Activated naive CD8-positive, alpha-beta T cell treated with anti-CD3 and anti-CD28 coated beads, Interleukin-2, amount 50 U/mL, for 16 hours (primary cell): ENCODE results near the gene INSRR.

ENCODE experiments used
- DNase-seq: peaks from one replicate; pipeline ENCODE4 v3.0.0-alpha.2; 2020; ENCODE audit warnings: low read depth, low spot score

The INSRR gene

GRCh38 chr1:156832434-156832833 lies 26.5 kb downstream of the INSRR start:
- DNase-seq: no peak

- DNase-seq: no peak
Observed at GRCh38 chr1:156828400-156829124, 30.4 kb downstream of the INSRR start.

- no peak for DNase-seq
Observed at GRCh38 chr1:156826630-156827029, 32.3 kb downstream of the INSRR start.

GRCh38 chr1:156823210-156823790 lies 35.6 kb downstream of the INSRR start:
- no peak for DNase-seq

GRCh38 chr1:156822680-156823079 lies 36.2 kb downstream of the INSRR start:
- no peak for DNase-seq

- DNase-seq: no peak
Observed at GRCh38 chr1:156821801-156822200, 37.1 kb downstream of the INSRR start.

- peak; percentile 89 for DNase-seq
Observed at GRCh38 chr1:156816561-156817328, 42.2 kb downstream of the INSRR start, which contains the start of gene SH2D2A. SH2D2A (minus strand) TSS chr1:156816848; CDS start chr1:156816708, 140 bp downstream.

GRCh38 chr1:156815961-156816422 lies 42.9 kb downstream of the INSRR start:
- DNase-seq: no peak

GRCh38 chr1:156815307-156815826 lies 43.5 kb downstream of the INSRR start:
- no peak for DNase-seq

GRCh38 chr1:156814571-156815260 lies 44.2 kb downstream of the INSRR start:
- DNase-seq: no peak

GRCh38 chr1:156813750-156814570 lies 45.0 kb downstream of the INSRR start:
- DNase-seq: peak; percentile 43

- no peak for DNase-seq
Observed at GRCh38 chr1:156813298-156813697, 45.6 kb downstream of the INSRR start.

GRCh38 chr1:156812293-156812990 lies 46.5 kb downstream of the INSRR start:
- no peak for DNase-seq

GRCh38 chr1:156811168-156811567 lies 47.7 kb downstream of the INSRR start:
- no peak for DNase-seq

GRCh38 chr1:156809711-156810366 lies 49.1 kb downstream of the INSRR start:
- DNase-seq: no peak

- DNase-seq: no peak
Observed at GRCh38 chr1:156809281-156809680, 49.6 kb downstream of the INSRR start.

GRCh38 chr1:156808186-156809030 lies 50.5 kb downstream of the INSRR start:
- no peak for DNase-seq

GRCh38 chr1:156807627-156808026 lies 51.3 kb downstream of the INSRR start:
- DNase-seq: no peak
